Keratinocyte (primary cell): ENCODE results near the gene LYPLA2. TPM values are rescaled to one million over a fixed set of nuclear protein-coding genes. Genes with fewer than 3 reads are reported as not detected.

Experiments used
- DNase-seq: peaks from one replicate; pipeline ENCODE4 v3.0.0-alpha.2; 2011; ENCODE audit warnings: low read depth, missing footprints, low spot score
- FAIRE-seq: peaks from 2 replicates; lab custom pipeline; 2011; peaks lifted over from hg19 to GRCh38; lab: Jason Lieb, UNC
- H2AFZ ChIP-seq: 2 replicates; pipeline ENCODE4 v1.6.0; 2012; ENCODE audit warnings: low read length, control low read depth, inconsistent platforms; ENCODE audit not compliant: control insufficient read depth
- H3K27ac ChIP-seq: 2 replicates; pipeline ENCODE4 v1.5.1; 2011; ENCODE audit warnings: low read length; ENCODE audit not compliant: control insufficient read depth, insufficient read depth
- H3K27me3 ChIP-seq: 3 replicates; pipeline ENCODE4 v1.6.0; 2011; ENCODE audit warnings: low read length; ENCODE audit not compliant: control insufficient read depth, insufficient read depth; ENCODE audit errors: extremely low read depth
- H3K36me3 ChIP-seq, 2 experiments: 2 replicates in 1 of 2; 3 replicates in 1 of 2; pipeline ENCODE4 v1.5.1; 2011; ENCODE audit warnings: low read length in 2 of 2, mild to moderate bottlenecking in 1 of 2; ENCODE audit not compliant: control insufficient read depth in 2 of 2, insufficient read depth in 2 of 2; ENCODE audit errors: extremely low read depth in 1 of 2
- H3K4me1 ChIP-seq: 3 replicates; pipeline ENCODE4 v1.5.1; 2011; ENCODE audit warnings: low read length; ENCODE audit not compliant: control insufficient read depth, insufficient read depth; ENCODE audit errors: extremely low read depth
- H3K4me2 ChIP-seq: 3 replicates; pipeline ENCODE4 v1.6.0; 2011; ENCODE audit warnings: low read depth, low read length; ENCODE audit not compliant: control insufficient read depth, insufficient read depth; ENCODE audit errors: extremely low read depth
- H3K4me3 ChIP-seq, 3 experiments: fragments of 200-600 bp in 1 of 3; sonication (generic) in 1 of 3; 2 replicates in 2 of 3; 3 replicates in 1 of 3; pipeline ENCODE4 v1.5.1; 2011 to 2016; ENCODE audit warnings: low read length in 3 of 3, mild to moderate bottlenecking in 3 of 3, control low read depth in 2 of 3, inconsistent platforms in 1 of 3, low read depth in 1 of 3, mixed read lengths in 1 of 3, mixed run types in 1 of 3, moderate library complexity in 1 of 3; ENCODE audit not compliant: control insufficient read depth in 2 of 3, insufficient read depth in 2 of 3; ENCODE audit errors: extremely low read depth in 1 of 3
- H3K79me2 ChIP-seq: 2 replicates; pipeline ENCODE4 v1.6.0; 2012; ENCODE audit warnings: low read length; ENCODE audit not compliant: control insufficient read depth, insufficient read depth
- H3K9ac ChIP-seq: 3 replicates; pipeline ENCODE4 v1.6.0; 2011; ENCODE audit warnings: low read length; ENCODE audit not compliant: control insufficient read depth, insufficient read depth; ENCODE audit errors: extremely low read depth
- H3K9me1 ChIP-seq: 3 replicates; pipeline ENCODE4 v1.6.0; 2011; ENCODE audit warnings: low read length; ENCODE audit not compliant: control insufficient read depth, insufficient read depth; ENCODE audit errors: extremely low read depth
- H3K9me3 ChIP-seq: 2 replicates; pipeline ENCODE4 v1.5.1; 2012; ENCODE audit warnings: low read depth, low read length; ENCODE audit not compliant: control insufficient read depth
- H4K20me1 ChIP-seq: 3 replicates; pipeline ENCODE4 v1.6.0; 2011; ENCODE audit warnings: low read length; ENCODE audit not compliant: control insufficient read depth, insufficient read depth; ENCODE audit errors: extremely low read depth
- EZH2 ChIP-seq: IDR thresholded peaks from one replicate; pipeline ENCODE4 v1.6.1; 2012; ENCODE audit warnings: inconsistent platforms, mild to moderate bottlenecking, low read length, moderate library complexity
- dilution Hi-C: fragments of 300-500 bp; cut with MboI; formaldehyde crosslinking; loops from one replicate; pipeline ENCODE4 v1.7.0; 2020; ENCODE audit warnings: low sequenced_read_pairs; ENCODE audit not compliant: extremely low pct_ligation_motif_present
- polyA plus RNA-seq, 5 experiments: library from polyadenylated mRNA; depleted of rRNA in 3 of 5; stranded (reverse) in 3 of 5; stranded (forward) in 1 of 5; unstranded in 1 of 5; fragments of >200 nt; gene quantifications; 1 replicate in 1 of 5; 2 replicates in 3 of 5; 3 replicates in 1 of 5; pipeline versions ENCODE4 v1.2.1 to v1.2.3, GENCODE V29; 2011 to 2012; ENCODE audit warnings: missing spikeins in 2 of 5, low read depth in 1 of 5, low replicate concordance in 1 of 5
- TF ChIP-seq, protein P1 (sequence below), 3 experiments: IDR thresholded peaks in 1 of 3; conservative IDR thresholded peaks in 1 of 3; optimal IDR thresholded peaks in 1 of 3; 2 replicates in 2 of 3; 3 replicates in 1 of 3; pipeline versions ENCODE3 to v1.5.1; 2011; ENCODE audit warnings: low read length in 3 of 3, mild to moderate bottlenecking in 3 of 3, moderate library complexity in 2 of 3, control low read depth in 1 of 3, inconsistent platforms in 1 of 3; ENCODE audit not compliant: insufficient read depth in 2 of 3; ENCODE audit errors: extremely low read depth in 1 of 3

The LYPLA2 gene
- polyA plus RNA-seq, 1 donor (not counting 4 experiments of a cell fraction or from before 2014, with no cell fraction given), result 51.7 TPM

GRCh38 chr1:23797478-23798448 lies 6.8 kb downstream of the LYPLA2 start:
- no peaks in the 10 kb centered on the region for H3K9me1 ChIP-seq
- no peak overlapping the region for H3K4me2 ChIP-seq
- peaks cover 22% of the 10 kb centered on the region for H3K4me1 ChIP-seq
- no peaks in the 10 kb centered on the region for H4K20me1 ChIP-seq
- H3K27ac ChIP-seq, result no peak overlapping the region
- H3K9ac ChIP-seq, result no peak overlapping the region
- H3K9me3 ChIP-seq, result no peaks in the 10 kb centered on the region
- H3K79me2 ChIP-seq, result peaks cover 7% of the 10 kb centered on the region
- H3K27me3 ChIP-seq, result no peaks in the 10 kb centered on the region
- no peak for DNase-seq
- no peak for TF ChIP-seq EZH2
- TF ChIP-seq, protein P1, sequence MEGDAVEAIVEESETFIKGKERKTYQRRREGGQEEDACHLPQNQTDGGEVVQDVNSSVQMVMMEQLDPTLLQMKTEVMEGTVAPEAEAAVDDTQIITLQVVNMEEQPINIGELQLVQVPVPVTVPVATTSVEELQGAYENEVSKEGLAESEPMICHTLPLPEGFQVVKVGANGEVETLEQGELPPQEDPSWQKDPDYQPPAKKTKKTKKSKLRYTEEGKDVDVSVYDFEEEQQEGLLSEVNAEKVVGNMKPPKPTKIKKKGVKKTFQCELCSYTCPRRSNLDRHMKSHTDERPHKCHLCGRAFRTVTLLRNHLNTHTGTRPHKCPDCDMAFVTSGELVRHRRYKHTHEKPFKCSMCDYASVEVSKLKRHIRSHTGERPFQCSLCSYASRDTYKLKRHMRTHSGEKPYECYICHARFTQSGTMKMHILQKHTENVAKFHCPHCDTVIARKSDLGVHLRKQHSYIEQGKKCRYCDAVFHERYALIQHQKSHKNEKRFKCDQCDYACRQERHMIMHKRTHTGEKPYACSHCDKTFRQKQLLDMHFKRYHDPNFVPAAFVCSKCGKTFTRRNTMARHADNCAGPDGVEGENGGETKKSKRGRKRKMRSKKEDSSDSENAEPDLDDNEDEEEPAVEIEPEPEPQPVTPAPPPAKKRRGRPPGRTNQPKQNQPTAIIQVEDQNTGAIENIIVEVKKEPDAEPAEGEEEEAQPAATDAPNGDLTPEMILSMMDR (optimal IDR thresholded peaks at IDR 0.05 in 1 of 3, IDR thresholded peaks at IDR 0.05 in 1 of 3, conservative IDR thresholded peaks at IDR 0.05 in 1 of 3; ENCODE audit: extremely low read depth in 1 of 3, insufficient read depth in 2 of 3, low read length in 3 of 3), result no peak
- no peak for FAIRE-seq
- peaks cover 34 to 40% of the 10 kb centered on the region in 2 experiments for H3K36me3 ChIP-seq
- H3K4me3 ChIP-seq, result no peak overlapping the region
- dilution Hi-C loops, result no loop called here
- H2AFZ ChIP-seq, result no peak overlapping the region

- Histone ChIP-seq H3K9me3 (no peaks in the 10 kb centered on the region), H3K27me3 (no peaks in the 10 kb centered on the region), H3K4me1 (peaks cover 14% of the 10 kb centered on the region), H2AFZ (no peak overlapping the region), H3K79me2 (peaks cover 1% of the 10 kb centered on the region), H3K9me1 (no peaks in the 10 kb centered on the region), H3K4me3 (peak overlapping the region in 1 of 3 experiments; percentile 82), H3K27ac (peak overlapping the region; percentile 83), H3K9ac (peak overlapping the region; percentile 83), H3K36me3 (peaks cover 27 to 34% of the 10 kb centered on the region in 2 experiments), H4K20me1 (no peaks in the 10 kb centered on the region), H3K4me2 (peak overlapping the region; percentile 99)
- dilution Hi-C loops, result no loop called here
- DNase-seq, result no peak
- no peak for FAIRE-seq
- TF ChIP-seq, protein P1 (optimal IDR thresholded peaks at IDR 0.05 in 1 of 3, IDR thresholded peaks at IDR 0.05 in 1 of 3, conservative IDR thresholded peaks at IDR 0.05 in 1 of 3; ENCODE audit: extremely low read depth in 1 of 3, insufficient read depth in 2 of 3, low read length in 3 of 3), result peak; percentile 3 to 43 (median 11)
- no peak for TF ChIP-seq EZH2
Observed at GRCh38 chr1:23798662-23799142, 7.8 kb downstream of the LYPLA2 start.
